Measurements from ENCODE around the gene KRTAP10-10. TPM values are rescaled to one million over a fixed set of nuclear protein-coding genes. Genes with fewer than 3 reads are reported as not detected.

KRTAP10-10 gene, protein sequence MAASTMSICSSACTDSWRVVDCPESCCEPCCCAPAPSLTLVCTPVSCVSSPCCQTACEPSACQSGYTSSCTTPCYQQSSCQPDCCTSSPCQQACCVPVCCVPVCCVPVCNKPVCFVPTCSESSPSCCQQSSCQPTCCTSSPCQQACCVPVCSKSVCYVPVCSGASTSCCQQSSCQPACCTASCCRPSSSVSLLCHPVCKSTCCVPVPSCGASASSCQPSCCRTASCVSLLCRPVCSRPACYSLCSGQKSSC
- total RNA-seq, result not detected
- polyA plus RNA-seq (2013, experiment 1 of 2), result not detected
- polyA plus RNA-seq (2013, experiment 2 of 2), result not detected
- long read RNA-seq, experiment 1, result 0 reads
- long read RNA-seq, experiment 2, result 0 reads
- long read RNA-seq, experiment 3, result 0 reads
- long read RNA-seq, experiment 4, result 0 reads

DNA sequence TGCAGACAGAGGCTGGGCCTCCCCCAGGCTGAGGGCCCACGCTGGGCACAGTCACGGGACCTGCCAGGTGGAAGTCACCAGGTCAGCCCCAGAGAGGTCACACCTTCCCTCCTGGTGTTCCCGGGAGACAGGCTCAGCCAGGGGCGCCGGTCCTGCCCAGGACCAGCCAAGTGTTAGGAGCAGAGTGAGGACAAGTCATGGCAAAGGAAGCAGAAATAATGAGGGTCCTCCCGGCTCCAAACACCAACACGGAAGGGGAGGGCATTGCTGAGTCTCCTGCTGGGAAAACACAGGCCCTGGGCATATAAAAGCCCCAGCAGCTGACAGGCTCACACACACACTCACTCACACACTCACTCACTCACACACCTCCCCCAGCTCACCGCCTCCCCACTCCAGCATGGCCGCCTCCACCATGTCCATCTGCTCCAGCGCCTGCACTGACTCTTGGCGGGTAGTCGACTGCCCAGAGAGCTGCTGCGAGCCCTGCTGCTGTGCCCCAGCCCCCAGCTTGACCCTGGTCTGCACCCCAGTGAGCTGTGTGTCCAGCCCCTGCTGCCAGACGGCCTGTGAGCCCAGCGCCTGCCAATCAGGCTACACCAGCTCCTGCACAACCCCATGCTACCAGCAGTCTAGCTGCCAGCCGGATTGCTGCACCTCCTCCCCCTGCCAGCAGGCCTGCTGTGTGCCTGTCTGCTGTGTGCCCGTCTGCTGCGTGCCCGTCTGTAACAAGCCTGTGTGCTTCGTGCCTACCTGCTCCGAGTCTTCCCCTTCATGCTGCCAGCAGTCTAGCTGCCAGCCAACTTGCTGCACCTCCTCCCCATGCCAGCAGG is at the start of gene KRTAP10-10:
Gene KRTAP10-10, plus strand, starts transcription at position 339 of the 833 bp plus-strand sequence. Its CDS starts 62 bp downstream, at position 401.
- TF ChIP-seq, protein P1, sequence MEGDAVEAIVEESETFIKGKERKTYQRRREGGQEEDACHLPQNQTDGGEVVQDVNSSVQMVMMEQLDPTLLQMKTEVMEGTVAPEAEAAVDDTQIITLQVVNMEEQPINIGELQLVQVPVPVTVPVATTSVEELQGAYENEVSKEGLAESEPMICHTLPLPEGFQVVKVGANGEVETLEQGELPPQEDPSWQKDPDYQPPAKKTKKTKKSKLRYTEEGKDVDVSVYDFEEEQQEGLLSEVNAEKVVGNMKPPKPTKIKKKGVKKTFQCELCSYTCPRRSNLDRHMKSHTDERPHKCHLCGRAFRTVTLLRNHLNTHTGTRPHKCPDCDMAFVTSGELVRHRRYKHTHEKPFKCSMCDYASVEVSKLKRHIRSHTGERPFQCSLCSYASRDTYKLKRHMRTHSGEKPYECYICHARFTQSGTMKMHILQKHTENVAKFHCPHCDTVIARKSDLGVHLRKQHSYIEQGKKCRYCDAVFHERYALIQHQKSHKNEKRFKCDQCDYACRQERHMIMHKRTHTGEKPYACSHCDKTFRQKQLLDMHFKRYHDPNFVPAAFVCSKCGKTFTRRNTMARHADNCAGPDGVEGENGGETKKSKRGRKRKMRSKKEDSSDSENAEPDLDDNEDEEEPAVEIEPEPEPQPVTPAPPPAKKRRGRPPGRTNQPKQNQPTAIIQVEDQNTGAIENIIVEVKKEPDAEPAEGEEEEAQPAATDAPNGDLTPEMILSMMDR (conservative IDR thresholded peaks at IDR 0.05), result no peak
- Mint-ChIP-seq H3K27ac (peak within 1 kb of the TSS; percentile 15), H3K4me3 (no peak within 1 kb of the TSS), H3K36me3 (ENCODE audit: low read depth) (no peaks in the 10 kb centered on the region), H3K27me3 (ENCODE audit: insufficient read depth) (no peaks in the 10 kb centered on the region), H3K9me3 (peaks cover 20% of the 10 kb centered on the region), H3K4me1 (peaks cover 2% of the 10 kb centered on the region)
- no peaks in the 10 kb centered on the region for H3K4me1 ChIP-seq (ENCODE audit: control insufficient read depth, insufficient read depth, low read length)
- H3K4me3 ChIP-seq (ENCODE audit: low read length), result no peak within 1 kb of the TSS
- 81 to 85% methylated on average over 7 to 21 of the region's 21 CpGs for WGBS, 2 experiments (ENCODE audit: insufficient coverage in 1 of 2, insufficient read length in 1 of 2)
- DNase-seq, result peak; percentile 47
- peaks cover 5% of the 10 kb centered on the region for H3K9me3 ChIP-seq (ENCODE audit: control insufficient read depth, low read length)
- H3K9ac ChIP-seq (ENCODE audit: extremely low read depth, low read length, poor library complexity, severe bottlenecking), result no peak within 1 kb of the TSS
- no peaks in the 10 kb centered on the region for H3K36me3 ChIP-seq (ENCODE audit: control insufficient read depth, insufficient read depth, low read length)
- H3K27ac ChIP-seq (ENCODE audit: low read depth, low read length), result no peak within 1 kb of the TSS
- H3K27me3 ChIP-seq (ENCODE audit: control insufficient read depth, insufficient read depth, low read length, poor library complexity, severe bottlenecking), result no peaks in the 10 kb centered on the region

DNA sequence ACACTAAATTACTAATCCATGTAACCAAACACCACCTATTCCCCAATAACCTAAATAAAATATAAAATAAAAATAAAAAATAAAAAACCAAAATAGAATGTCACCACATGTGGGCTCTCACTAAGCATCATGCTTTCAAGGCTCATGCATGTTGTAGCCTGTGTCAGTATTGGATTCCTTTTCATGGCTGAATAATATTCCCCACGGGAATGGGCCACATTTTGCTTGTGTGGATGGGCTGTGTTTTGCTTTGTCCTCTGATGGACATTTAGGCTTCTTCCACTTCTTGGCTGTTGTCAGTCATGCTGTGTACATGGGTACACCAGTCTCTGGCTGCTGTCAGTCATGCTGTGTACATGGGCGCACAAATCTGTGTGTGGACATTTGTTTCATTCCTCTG is 48.1 kb upstream of the KRTAP10-10 start:
- Histone ChIP-seq H3K27ac (ENCODE audit: low read depth, low read length) (no peak overlapping the region), H3K9ac (ENCODE audit: extremely low read depth, low read length, poor library complexity, severe bottlenecking) (no peak overlapping the region), H3K9me3 (ENCODE audit: control insufficient read depth, low read length) (no peaks in the 10 kb centered on the region), H3K36me3 (ENCODE audit: control insufficient read depth, insufficient read depth, low read length) (no peaks in the 10 kb centered on the region), H3K4me1 (ENCODE audit: control insufficient read depth, insufficient read depth, low read length) (no peaks in the 10 kb centered on the region), H3K4me3 (ENCODE audit: low read length) (no peak overlapping the region), H3K27me3 (ENCODE audit: control insufficient read depth, insufficient read depth, low read length, poor library complexity, severe bottlenecking) (no peaks in the 10 kb centered on the region)
- Mint-ChIP-seq H3K36me3 (ENCODE audit: low read depth) (no peaks in the 10 kb centered on the region), H3K27me3 (ENCODE audit: insufficient read depth) (peaks cover 1% of the 10 kb centered on the region), H3K4me3 (no peak overlapping the region), H3K27ac (no peak overlapping the region), H3K4me1 (peaks cover 9% of the 10 kb centered on the region), H3K9me3 (peaks cover 6% of the 10 kb centered on the region)
- TF ChIP-seq, protein P1 (conservative IDR thresholded peaks at IDR 0.05), result no peak
- DNase-seq, result no peak
- 83 to 94% methylated on average over 1 to 2 of the region's 2 CpGs for WGBS, 2 experiments (ENCODE audit: insufficient coverage in 1 of 2, insufficient read length in 1 of 2)

DNA sequence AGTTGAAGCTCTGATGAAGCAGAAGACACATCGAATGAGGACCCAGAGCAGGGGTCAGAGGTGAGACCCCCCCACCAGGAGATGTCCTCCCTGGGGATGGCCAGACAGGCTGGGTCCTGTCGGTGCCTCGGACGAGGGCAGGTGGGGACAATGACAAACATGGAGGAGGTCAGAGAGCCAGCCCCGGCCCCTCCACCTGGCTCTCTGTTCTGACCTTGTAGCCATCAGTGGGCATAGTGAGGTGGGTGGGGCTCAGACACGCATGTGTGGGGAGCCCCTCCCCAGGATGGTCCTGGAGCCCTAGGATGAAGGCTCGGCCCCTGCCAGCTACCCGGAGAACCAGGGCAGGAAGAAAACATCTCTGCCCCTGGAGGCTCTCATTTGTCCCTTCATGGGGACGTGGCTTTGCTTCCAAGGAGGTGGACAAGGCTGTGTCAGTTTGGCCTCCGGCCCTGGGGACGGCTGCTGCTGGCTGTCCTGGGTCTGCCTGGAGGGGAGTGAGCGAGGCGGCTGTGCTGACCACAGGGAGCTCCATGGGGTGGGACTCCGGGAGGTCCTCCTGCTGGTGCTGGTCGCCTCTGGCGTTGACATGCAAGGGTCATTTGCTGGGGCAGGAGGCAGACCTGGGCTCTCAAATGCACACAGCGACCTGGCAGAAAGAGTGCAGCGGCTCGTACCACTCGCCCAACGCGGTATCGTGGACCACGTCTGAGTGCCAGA is 47.4 kb upstream of the KRTAP10-10 start:
- Mint-ChIP-seq H3K27me3 (ENCODE audit: insufficient read depth) (peaks cover 1% of the 10 kb centered on the region), H3K4me1 (peaks cover 9% of the 10 kb centered on the region), H3K27ac (no peak overlapping the region), H3K4me3 (no peak overlapping the region), H3K36me3 (ENCODE audit: low read depth) (no peaks in the 10 kb centered on the region), H3K9me3 (peaks cover 6% of the 10 kb centered on the region)
- no peaks in the 10 kb centered on the region for H3K4me1 ChIP-seq (ENCODE audit: control insufficient read depth, insufficient read depth, low read length)
- TF ChIP-seq, protein P1 (conservative IDR thresholded peaks at IDR 0.05), result no peak
- H3K27ac ChIP-seq (ENCODE audit: low read depth, low read length), result no peak overlapping the region
- H3K4me3 ChIP-seq (ENCODE audit: low read length), result no peak overlapping the region
- H3K9me3 ChIP-seq (ENCODE audit: control insufficient read depth, low read length), result no peaks in the 10 kb centered on the region
- H3K27me3 ChIP-seq (ENCODE audit: control insufficient read depth, insufficient read depth, low read length, poor library complexity, severe bottlenecking), result no peaks in the 10 kb centered on the region
- WGBS, 2 experiments (ENCODE audit: insufficient coverage in 1 of 2, insufficient read length in 1 of 2), result 92 to 93% methylated on average over 19 to 24 of the region's 24 CpGs
- no peaks in the 10 kb centered on the region for H3K36me3 ChIP-seq (ENCODE audit: control insufficient read depth, insufficient read depth, low read length)
- DNase-seq, result peak; percentile 48
- H3K9ac ChIP-seq (ENCODE audit: extremely low read depth, low read length, poor library complexity, severe bottlenecking), result no peak overlapping the region

Measured in endodermal cell (in vitro differentiated cells).